GM23338 (cell line): Measurements from ENCODE around the gene SFT2D1. TPM values are rescaled to one million over a fixed set of nuclear protein-coding genes. Genes with fewer than 3 reads are reported as not detected.

Source experiments
- ATAC-seq: fragments of 200-7000 bp; cut with Tn5 transposase; 3 replicates; pipeline ENCODE4 v1.9.1; 2020
- DNase-seq: peaks from one replicate; pipeline ENCODE4 v3.0.0-alpha.2; 2015; ENCODE audit warnings: low spot score
- H2AFZ ChIP-seq: fragments of 200-600 bp; sonication (generic); 2 replicates; pipeline ENCODE4 v1.8.0; 2016; ENCODE audit warnings: antibody characterized with exemption, mild to moderate bottlenecking, moderate library complexity
- H3F3A ChIP-seq: fragments of 200-600 bp; sonication (generic); replicated peaks from 2 replicates; pipeline ENCODE4 v1.8.0; 2017; ENCODE audit warnings: antibody characterized with exemption, mixed run types, low read depth
- H3K27ac ChIP-seq: fragments of 200-600 bp; sonication (generic); 2 replicates; pipeline ENCODE4 v1.6.1; 2016; ENCODE audit warnings: low read depth
- H3K27me3 ChIP-seq: fragments of 200-600 bp; sonication (generic); 2 replicates; pipeline ENCODE4 v1.8.0; 2016; ENCODE audit warnings: mild to moderate bottlenecking, mixed run types, moderate library complexity; ENCODE audit not compliant: insufficient read depth
- H3K36me3 ChIP-seq: fragments of 200-600 bp; sonication (generic); 2 replicates; pipeline ENCODE4 v1.8.0; 2016; ENCODE audit warnings: mild to moderate bottlenecking; ENCODE audit not compliant: insufficient read depth
- H3K4me1 ChIP-seq: fragments of 200-600 bp; sonication (generic); 2 replicates; pipeline ENCODE4 v1.8.0; 2016; ENCODE audit warnings: mild to moderate bottlenecking, moderate library complexity; ENCODE audit not compliant: insufficient read depth
- H3K4me2 ChIP-seq: fragments of 200-600 bp; sonication (generic); 2 replicates; pipeline ENCODE4 v1.7.1; 2017; ENCODE audit warnings: mixed run types
- H3K4me3 ChIP-seq: fragments of 200-600 bp; sonication (generic); 2 replicates; pipeline ENCODE4 v1.6.1; 2016; ENCODE audit warnings: mixed run types
- H3K79me2 ChIP-seq: fragments of 200-600 bp; sonication (generic); replicated peaks from 2 replicates; pipeline ENCODE4 v1.8.0; 2017; ENCODE audit warnings: mild to moderate bottlenecking; ENCODE audit not compliant: insufficient read depth
- H3K9me2 ChIP-seq: fragments of 200-600 bp; sonication (generic); 2 replicates; pipeline ENCODE4 v1.8.0; 2017; ENCODE audit not compliant: insufficient read depth
- H4K20me1 ChIP-seq: fragments of 200-600 bp; sonication (generic); replicated peaks from 2 replicates; pipeline ENCODE4 v1.8.0; 2017; ENCODE audit warnings: mild to moderate bottlenecking; ENCODE audit not compliant: insufficient read depth
- H3K27ac Mint-ChIP-seq: 2 replicates; pipeline ENCODE4 v1.8.0; 2020; ENCODE audit warnings: inconsistent platforms, mild to moderate bottlenecking, moderate library complexity, mixed read lengths
- H3K27me3 Mint-ChIP-seq: 3 replicates; pipeline ENCODE4 v1.8.0; 2022; ENCODE audit warnings: low read depth, mild to moderate bottlenecking, moderate library complexity, mixed read lengths, inconsistent platforms; ENCODE audit not compliant: insufficient read depth, poor library complexity
- H3K36me3 Mint-ChIP-seq: 3 replicates; pipeline ENCODE4 v1.8.0; 2021; ENCODE audit warnings: low read depth, mild to moderate bottlenecking, inconsistent platforms, moderate library complexity, mixed read lengths
- H3K4me1 Mint-ChIP-seq: 3 replicates; pipeline ENCODE4 v1.8.0; 2020; ENCODE audit warnings: mild to moderate bottlenecking, inconsistent platforms, mixed read lengths
- H3K4me3 Mint-ChIP-seq: 3 replicates; pipeline ENCODE4 v1.8.0; 2021; ENCODE audit warnings: moderate library complexity, mild to moderate bottlenecking, inconsistent platforms, mixed read lengths
- H3K9me3 Mint-ChIP-seq: 3 replicates; pipeline ENCODE4 v1.8.0; 2020; ENCODE audit warnings: moderate library complexity, mild to moderate bottlenecking, inconsistent platforms, mixed read lengths
- CREB1 ChIP-seq: fragments of 250-450 bp; sonication (Bioruptor Pico); IDR thresholded peaks from 2 replicates; pipeline ENCODE4 v1.5.0; 2020; ENCODE audit warnings: low read depth, mild to moderate bottlenecking, moderate library complexity
- CTCF ChIP-seq, 2 experiments: fragments of 200-600 bp in 1 of 2; sonication (generic) in 1 of 2; conservative IDR thresholded peaks; 2 replicates each; pipeline versions ENCODE4 v1.5.1 to v1.6.1; 2016 to 2017; ENCODE audit warnings: antibody characterized with exemption in 2 of 2, low read depth in 2 of 2, mild to moderate bottlenecking in 2 of 2, moderate library complexity in 1 of 2
- EZH2 ChIP-seq: fragments of 200-600 bp; sonication (generic); IDR thresholded peaks from one replicate; pipeline ENCODE4 v1.8.0; 2017; ENCODE audit warnings: antibody characterized with exemption, mild to moderate bottlenecking, low read depth; ENCODE audit not compliant: unreplicated experiment
- EZH2phosphoT487 ChIP-seq: fragments of 200-600 bp; sonication (generic); IDR thresholded peaks from one replicate; pipeline ENCODE4 v1.8.1; 2018; ENCODE audit warnings: antibody characterized with exemption; ENCODE audit not compliant: unreplicated experiment
- JUNB ChIP-seq: IDR thresholded peaks from one replicate; pipeline ENCODE4 v1.6.1; 2016; ENCODE audit warnings: antibody characterized with exemption; ENCODE audit not compliant: unreplicated experiment
- NANOG ChIP-seq: IDR thresholded peaks from 2 replicates; pipeline ENCODE4 v1.6.1; 2016; ENCODE audit warnings: antibody characterized with exemption, borderline replicate concordance
- POLR2AphosphoS5 ChIP-seq: IDR thresholded peaks from 2 replicates; pipeline ENCODE4 v1.6.1; 2016; ENCODE audit warnings: antibody characterized with exemption, low read depth
- STAT1 ChIP-seq: IDR thresholded peaks from one replicate; pipeline ENCODE4 v1.6.1; 2016; ENCODE audit warnings: antibody characterized with exemption; ENCODE audit not compliant: unreplicated experiment
- ZNF114 ChIP-seq: fragments of 250-450 bp; sonication (Bioruptor Pico); IDR thresholded peaks from 2 replicates; pipeline ENCODE4 v1.5.0; 2020; ENCODE audit warnings: mild to moderate bottlenecking, moderate library complexity
- ZNF331 ChIP-seq: fragments of 250-450 bp; sonication (Bioruptor Pico); IDR thresholded peaks from 2 replicates; pipeline ENCODE4 v1.5.0; 2020; ENCODE audit warnings: low read depth, mild to moderate bottlenecking, moderate library complexity
- ZNF462 ChIP-seq: fragments of 250-450 bp; sonication (Bioruptor Pico); IDR thresholded peaks from 2 replicates; pipeline ENCODE4 v1.5.0; 2020; ENCODE audit warnings: mild to moderate bottlenecking, moderate library complexity
- polyA plus RNA-seq: library from polyadenylated mRNA; unstranded; fragments of >200 nt; fragmentation: Nextera tagmentation; extraction: Ambion mirVana; gene quantifications from 2 replicates; pipeline ENCODE4 v1.2.1, GENCODE V29; 2016
- total RNA-seq: library from RNA; depleted of rRNA; stranded (reverse); fragments of >200 nt; shearing (Covaris generic); gene quantifications from 2 replicates; pipeline ENCODE4 v1.2.3, GENCODE V29; 2014
- TF ChIP-seq, protein P1 (sequence below): IDR thresholded peaks from 2 replicates; pipeline ENCODE4 v1.6.1; 2016; ENCODE audit warnings: antibody characterized with exemption
- TF ChIP-seq, protein P2 (sequence below): IDR thresholded peaks from one replicate; pipeline ENCODE4 v1.6.1; 2018; ENCODE audit warnings: antibody characterized with exemption; ENCODE audit not compliant: unreplicated experiment

SFT2D1 gene
- total and polyA plus RNA-seq, 2 experiments from 2014 or later: 74.7 to 120 TPM

GRCh38 chr6:166274163-166274562 is 68.2 kb downstream of the SFT2D1 start:
- H3K27me3 Mint-ChIP-seq: peaks cover 20% of the 10 kb centered on the region

More at GRCh38 chr6:166274163-166274562, 68.2 kb downstream of the SFT2D1 start:
- Histone ChIP-seq H3F3A (peaks cover 7% of the 10 kb centered on the region), H3K36me3 (no peaks in the 10 kb centered on the region), H3K4me3 (no peak overlapping the region), H3K79me2 (no peaks in the 10 kb centered on the region), H3K4me1 (no peaks in the 10 kb centered on the region), H3K27ac (no peak overlapping the region), H4K20me1 (no peaks in the 10 kb centered on the region), H3K9me2 (no peaks in the 10 kb centered on the region), H2AFZ (no peak overlapping the region), H3K27me3 (peaks cover 8% of the 10 kb centered on the region), H3K4me2 (no peak overlapping the region)
- Mint-ChIP-seq H3K27ac (no peak overlapping the region), H3K36me3 (no peaks in the 10 kb centered on the region), H3K4me3 (no peak overlapping the region), H3K4me1 (peaks cover under 1% of the 10 kb centered on the region; the same call in 2 of the 3 replicates), H3K9me3 (no peaks in the 10 kb centered on the region)
- TF ChIP-seq EZH2phosphoT487 (no peak), ZNF331 (CRISPR knock-in tag) (no peak), CTCF (conservative IDR thresholded peaks at IDR 0.05; ENCODE audit: low read depth in 2 of 2) (no peak), CREB1 (no peak), ZNF114 (CRISPR knock-in tag) (no peak), JUNB (no peak), ZNF462 (CRISPR knock-in tag) (no peak), STAT1 (no peak), NANOG (no peak), POLR2AphosphoS5 (no peak), EZH2 (no peak)
- TF ChIP-seq, protein P1, sequence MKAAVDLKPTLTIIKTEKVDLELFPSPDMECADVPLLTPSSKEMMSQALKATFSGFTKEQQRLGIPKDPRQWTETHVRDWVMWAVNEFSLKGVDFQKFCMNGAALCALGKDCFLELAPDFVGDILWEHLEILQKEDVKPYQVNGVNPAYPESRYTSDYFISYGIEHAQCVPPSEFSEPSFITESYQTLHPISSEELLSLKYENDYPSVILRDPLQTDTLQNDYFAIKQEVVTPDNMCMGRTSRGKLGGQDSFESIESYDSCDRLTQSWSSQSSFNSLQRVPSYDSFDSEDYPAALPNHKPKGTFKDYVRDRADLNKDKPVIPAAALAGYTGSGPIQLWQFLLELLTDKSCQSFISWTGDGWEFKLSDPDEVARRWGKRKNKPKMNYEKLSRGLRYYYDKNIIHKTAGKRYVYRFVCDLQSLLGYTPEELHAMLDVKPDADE: no peak
- TF ChIP-seq, protein P2, sequence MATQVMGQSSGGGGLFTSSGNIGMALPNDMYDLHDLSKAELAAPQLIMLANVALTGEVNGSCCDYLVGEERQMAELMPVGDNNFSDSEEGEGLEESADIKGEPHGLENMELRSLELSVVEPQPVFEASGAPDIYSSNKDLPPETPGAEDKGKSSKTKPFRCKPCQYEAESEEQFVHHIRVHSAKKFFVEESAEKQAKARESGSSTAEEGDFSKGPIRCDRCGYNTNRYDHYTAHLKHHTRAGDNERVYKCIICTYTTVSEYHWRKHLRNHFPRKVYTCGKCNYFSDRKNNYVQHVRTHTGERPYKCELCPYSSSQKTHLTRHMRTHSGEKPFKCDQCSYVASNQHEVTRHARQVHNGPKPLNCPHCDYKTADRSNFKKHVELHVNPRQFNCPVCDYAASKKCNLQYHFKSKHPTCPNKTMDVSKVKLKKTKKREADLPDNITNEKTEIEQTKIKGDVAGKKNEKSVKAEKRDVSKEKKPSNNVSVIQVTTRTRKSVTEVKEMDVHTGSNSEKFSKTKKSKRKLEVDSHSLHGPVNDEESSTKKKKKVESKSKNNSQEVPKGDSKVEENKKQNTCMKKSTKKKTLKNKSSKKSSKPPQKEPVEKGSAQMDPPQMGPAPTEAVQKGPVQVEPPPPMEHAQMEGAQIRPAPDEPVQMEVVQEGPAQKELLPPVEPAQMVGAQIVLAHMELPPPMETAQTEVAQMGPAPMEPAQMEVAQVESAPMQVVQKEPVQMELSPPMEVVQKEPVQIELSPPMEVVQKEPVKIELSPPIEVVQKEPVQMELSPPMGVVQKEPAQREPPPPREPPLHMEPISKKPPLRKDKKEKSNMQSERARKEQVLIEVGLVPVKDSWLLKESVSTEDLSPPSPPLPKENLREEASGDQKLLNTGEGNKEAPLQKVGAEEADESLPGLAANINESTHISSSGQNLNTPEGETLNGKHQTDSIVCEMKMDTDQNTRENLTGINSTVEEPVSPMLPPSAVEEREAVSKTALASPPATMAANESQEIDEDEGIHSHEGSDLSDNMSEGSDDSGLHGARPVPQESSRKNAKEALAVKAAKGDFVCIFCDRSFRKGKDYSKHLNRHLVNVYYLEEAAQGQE: no peak
- no peak for ATAC-seq
- DNase-seq: no peak
